Hematopoietic multipotent progenitor cell treated with erythropoietin and hydrocortisone succinate and interleukin-3 and kit ligand, for 17 days (in vitro differentiated cells): Measurements from ENCODE around the gene MAPK6.

Source experiments
- DNase-seq: peaks from one replicate; pipeline ENCODE4 v3.0.0-alpha.2; 2015; ENCODE audit warnings: low spot score

The MAPK6 gene

DNA sequence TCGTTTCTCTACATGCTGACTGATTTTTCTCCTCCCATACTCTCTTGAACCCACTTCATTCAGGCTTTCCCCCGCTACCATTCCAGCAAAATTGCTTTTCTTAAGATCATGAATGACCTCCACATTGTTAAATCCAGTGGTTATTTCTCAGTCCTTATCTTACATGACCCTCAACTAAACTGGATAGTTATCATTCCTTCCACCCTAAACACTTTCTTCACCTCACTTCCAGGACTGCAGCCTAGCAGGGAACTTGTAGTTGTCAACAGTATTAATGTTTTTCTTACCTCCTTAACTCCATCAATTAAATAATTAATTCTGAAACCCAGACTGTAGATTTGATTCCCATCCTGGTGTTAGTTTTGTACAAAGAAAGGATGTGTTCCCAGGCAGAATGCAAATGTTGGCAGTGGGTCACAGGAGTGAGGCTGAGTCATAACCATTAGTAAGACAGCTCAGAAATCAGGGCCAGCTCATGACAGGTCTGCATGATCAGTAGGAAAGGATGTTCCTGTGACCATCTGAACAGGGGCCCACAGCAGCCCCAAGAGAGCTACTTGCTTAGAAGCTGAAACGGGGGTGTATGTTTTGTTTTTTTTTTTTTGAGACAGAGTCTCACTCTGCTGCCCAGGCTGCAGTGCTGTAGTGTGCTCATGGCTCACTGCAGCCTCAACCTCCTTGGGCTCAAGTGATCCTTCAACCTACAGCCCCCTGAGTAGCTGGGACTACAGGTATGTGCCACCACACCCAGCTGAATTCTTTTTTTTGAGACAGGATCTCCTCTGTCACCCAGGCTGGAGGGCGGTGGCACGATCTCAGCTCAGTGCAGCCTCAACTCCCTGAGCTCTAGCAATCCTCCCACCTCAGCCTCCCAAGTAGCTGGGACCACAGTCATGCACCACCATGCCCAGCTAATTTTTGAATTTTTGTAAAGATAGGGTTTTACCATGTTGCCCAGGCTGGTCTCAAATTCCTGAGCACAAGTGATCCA is 84.5 kb downstream of the MAPK6 start:
- DNase-seq = no peak

DNA sequence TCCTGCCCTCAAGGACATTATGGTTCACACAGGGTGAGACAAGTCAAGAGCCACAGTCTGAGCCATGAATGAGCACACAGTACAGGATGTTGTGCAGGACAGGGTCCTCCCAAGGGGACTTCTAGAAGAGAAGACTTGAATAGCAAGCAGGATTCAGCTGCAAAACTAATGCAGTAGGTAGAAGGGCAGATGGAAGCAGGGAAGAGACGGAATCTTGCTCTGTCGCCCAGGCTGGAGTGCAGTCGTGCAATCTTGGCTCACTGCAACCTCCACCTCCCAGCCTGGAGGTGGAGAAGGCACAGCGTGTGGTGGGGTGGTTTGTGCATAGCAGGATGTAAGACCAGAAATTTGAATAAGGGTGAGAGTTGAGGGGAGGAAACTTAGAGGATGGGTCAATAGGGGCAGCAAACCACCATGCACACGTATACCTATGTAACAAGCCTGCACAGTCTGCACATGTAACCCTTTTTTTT is 85.5 kb downstream of the MAPK6 start:
- no peak for DNase-seq

DNA sequence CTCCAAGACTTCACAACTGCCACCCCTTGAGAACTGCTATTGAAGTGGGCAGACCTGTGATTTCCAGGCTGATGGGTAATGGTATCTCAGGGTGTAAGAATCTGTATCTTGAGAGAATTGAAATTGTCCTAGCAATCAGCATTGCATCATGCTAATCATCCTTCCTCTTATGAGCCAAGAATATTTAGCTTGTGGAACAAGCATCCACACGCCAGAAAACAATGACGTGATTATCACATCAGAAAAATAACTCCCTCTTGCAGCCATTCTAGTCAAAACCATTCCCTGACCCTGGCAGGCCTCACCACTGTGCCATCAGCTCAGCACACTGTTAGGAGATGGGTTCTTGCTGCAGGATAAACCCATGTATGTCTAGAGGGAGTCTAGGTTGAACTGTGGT is 86.8 kb downstream of the MAPK6 start:
- DNase-seq = no peak

DNA sequence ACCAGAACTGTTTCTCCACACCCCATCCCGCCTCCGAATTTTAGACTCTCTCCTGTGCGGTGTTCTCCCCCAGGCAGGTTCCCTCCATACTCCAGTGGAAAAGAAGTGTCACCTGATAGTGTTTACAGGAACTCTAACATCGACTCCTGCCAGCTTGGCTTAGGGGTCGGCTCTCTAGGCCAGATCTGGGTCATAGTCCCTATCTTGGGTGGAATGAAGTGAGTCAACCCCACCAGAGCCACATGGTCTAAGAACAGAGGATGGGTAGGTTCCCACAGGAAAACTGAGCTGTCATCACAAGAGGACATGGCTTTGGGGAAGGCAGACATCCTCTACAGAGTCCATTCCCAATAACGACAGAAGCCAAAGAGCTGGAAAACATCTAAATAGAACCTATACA is 87.6 kb downstream of the MAPK6 start:
- DNase-seq = no peak

DNA sequence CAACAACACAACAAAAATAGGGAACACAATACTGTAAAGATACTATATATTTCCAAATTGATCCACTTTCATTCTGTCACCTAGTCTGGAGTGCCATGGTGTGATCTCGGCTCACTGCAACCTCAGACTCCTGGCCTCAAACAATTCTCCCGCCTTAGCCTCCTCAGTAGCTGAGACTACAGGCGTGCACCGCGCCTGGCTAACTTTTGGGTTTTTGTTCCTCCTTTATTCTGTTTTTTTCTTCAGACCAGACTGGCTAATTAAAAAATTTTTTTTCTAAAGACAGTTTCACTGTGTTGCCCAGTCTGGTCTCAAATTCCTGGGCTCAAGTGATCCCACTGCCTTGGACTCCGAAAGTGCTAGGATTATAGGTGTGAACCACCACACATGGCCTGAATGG is 88.2 kb downstream of the MAPK6 start:
- DNase-seq = no peak

DNA sequence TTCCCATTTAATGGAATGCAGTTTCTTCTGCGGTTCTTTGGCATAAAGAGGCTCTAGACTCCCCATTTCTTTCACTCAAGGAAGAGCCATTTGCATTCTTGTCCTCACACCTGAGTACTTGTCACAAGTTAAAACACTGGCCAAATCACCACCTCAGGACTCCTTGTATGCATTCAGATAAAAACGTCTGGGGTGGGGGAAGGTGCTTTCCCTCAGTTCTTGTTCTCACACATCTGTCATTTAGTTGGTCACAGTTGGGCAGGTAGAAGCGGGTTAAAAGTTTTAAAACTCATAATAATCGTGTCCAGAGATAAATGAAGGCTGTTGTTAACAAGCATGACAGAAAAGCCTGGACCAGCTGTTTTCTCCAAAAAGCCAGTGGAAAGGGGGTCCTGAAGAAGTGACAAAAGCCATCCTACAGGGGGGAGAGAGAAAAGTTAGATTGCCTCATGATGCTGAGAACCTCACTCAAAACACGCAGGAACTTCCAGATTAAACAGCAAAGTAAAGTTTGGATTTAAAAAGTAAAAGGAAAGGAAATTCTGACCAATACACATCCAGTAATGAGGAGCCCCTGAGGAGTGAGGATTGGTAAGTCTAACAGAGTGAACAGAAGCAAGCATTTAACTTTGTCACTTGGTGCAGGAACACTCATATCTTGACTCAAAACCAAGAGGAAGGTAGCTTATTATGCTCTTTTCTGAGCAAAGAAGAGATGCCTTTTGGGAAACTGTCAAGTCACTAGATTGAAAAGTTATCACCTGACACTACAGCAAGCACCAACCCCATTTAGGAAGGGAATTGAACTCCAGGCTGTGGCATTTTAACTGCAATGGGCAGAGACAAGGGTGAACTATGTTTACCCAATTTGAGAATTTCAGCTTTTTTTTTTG is 90.8 kb downstream of the MAPK6 start:
- no peak for DNase-seq

DNA sequence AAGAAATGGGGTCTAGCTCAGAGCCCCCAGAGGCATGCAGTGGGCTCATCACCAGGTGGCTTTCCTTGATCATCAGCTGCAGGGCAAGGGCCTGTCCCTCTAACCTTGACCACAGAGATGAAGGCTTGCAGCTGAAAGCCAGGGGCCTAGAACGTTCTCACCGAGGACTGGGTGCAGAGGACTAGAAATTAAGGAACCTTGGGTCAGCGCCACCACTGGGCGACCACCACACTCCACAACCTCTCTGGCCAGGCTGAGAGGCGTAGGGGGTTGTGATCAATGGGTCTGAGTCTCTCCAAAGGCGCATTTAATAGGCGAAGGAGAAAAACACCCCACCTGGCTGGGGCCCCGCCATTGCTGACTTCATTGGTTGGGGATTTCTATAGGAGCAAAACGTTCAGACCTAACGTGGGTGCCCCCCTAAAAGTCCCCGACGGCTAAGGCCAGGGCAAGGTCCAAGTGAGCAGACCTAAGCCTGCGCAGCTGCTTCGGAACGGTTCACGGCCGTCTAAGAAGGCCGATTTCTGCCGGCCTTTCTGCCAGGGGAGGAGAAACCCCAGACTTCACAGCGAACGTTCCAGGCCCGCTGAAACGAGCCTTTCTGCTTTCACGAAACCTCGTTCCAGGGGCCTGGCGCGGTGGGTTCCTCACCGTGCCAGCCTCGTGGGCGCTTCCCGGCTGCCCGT is 92.6 kb downstream of the MAPK6 start:
- DNase-seq = no peak

DNA sequence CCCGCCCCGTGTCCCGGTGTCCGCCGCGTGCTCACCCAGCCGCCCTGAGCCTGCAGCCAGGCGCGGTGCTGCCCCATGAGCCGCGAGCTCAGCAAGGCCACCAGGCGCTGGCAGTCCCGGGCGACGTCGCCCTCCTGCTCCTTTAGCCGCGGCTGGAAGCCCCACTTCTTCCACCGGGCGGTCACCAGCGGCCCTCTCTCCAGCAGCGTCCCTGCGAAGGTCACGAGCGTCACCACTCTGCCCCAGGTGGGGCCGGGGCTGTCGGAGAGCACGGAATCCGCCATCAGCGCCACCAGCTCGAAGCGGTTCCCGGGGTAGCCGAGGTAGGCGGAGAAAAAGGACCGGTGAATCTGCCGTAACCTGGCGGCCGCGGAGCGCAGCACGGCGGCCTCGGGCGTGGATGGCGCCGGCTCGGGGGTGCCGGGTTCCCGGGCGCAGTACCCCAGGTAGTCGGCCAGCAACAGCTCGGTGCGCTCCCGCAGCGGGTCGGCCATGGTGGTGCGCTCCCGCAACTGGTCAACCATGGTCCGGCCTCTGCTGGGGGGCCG is 93.3 kb downstream of the MAPK6 start:
- no peak for DNase-seq

DNA sequence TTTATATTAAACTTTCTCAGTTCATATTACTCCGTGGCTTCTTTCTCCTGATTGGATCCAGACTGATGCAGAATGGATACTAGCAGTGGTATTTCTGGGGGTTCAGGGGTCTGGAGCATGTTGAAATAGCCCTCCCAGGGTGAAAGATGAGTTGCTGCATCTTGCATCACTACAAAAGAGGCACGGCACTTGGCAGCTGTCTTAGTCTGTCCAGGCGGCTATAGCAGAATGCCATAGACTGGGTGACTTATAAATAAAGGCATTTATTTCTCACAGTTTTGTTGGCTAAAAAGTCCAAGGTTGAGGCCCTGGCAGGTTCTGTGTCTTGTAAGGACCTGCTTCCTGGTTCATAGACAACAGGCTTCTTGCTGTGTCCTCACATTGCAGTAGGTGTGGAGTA is 94.2 kb downstream of the MAPK6 start:
- DNase-seq = no peak

DNA sequence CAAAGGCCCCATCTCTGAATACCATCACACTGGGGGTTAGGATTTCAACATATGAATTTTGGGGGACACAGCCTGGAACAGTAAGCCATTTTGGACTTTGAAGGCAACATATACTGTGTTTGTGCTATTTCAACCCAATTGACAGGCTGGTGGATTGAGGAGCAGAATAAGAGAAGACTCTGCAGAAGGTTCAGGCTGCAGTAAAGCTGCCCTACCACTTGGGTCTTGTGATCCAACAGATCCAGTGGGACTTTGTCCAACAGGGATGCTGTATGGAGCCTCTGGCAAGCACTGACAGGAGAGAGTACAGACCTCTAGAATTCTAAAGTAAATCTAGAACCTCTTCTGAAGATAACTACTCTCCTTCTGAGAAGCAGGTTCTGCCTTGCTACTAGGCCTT is 94.7 kb downstream of the MAPK6 start:
- DNase-seq = no peak

DNA sequence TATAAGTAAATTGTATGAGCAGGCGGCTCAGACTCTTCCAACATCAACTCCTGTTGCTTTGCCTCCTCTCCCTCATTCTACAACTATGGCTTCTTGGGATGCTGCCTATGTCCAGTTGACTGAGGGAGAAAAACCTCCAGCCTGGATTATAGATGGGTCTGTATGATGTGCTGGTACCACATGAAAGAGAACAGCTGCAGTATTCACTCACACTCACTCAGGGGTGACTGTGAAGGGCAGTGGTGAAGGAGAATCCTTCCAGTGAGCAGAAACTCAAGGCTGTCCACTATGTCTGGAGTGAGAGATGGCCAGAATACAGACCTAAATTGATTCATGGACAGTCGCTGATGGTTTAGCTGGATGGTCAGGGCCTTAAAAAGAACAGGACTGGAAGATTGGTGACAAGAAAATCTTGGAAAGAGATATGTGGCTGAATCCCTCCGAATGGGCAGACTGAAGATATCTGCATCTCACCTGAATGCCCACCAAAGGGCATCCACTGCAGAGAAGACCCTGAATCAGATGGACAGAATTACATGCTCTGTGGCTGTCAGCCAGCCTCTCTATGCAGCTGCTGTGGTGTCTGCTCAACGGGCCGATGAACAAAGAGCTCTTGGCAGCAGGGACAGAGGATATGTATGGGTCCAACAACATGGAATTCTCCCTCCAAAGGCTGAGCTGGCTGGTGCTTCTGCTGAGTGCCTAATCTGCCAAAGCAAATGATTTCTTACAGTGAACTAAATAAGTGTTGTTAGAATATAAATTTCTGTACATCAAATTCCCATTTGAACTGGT is 95.4 kb downstream of the MAPK6 start:
- no peak for DNase-seq

DNA sequence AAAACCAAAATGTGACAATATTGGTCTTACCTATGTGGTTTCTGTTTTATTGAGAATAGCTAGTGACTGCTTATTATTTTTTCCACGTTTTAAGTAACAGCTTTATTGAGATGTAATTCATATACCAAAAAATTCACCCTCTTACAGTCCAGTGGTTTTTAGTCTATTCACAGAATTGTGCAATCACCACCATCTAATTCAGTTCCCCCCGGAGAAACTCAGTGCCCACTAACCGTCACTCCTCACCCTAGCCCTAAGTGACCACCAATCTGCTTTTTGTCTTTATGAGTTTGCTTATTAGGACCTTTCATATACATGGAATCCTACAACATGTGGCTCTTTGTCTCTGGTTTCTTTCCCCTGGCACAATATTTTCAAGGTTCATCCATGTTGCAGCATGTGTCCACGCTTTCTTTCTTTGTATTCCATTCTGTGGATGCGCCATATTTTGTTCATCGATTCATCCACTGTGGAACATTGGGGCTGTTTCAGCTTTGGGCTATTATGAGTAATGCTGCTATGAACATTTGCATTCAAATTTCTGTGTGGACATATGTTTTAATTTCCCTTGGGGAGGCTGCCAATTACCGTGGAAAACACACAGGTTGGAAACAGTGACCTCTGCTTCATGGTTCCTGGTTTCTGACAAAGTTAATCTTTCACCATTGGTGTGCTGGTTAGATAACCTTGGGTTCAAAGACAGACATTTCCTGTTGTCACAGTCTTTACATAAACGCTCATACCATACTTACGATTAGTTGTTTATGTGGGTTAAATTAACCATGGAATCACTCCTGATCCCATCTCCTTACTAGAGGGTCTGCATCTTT is 96.8 kb downstream of the MAPK6 start:
- DNase-seq = no peak
